Activated CD8-positive, alpha-beta memory T cell treated with anti-CD3 and anti-CD28 coated beads for 36 hours (primary cell): Measurements from ENCODE around the gene RASAL1. TPM values are rescaled to one million over a fixed set of nuclear protein-coding genes. Genes with fewer than 3 reads are reported as not detected.

ENCODE experiments used
- CTCF ChIA-PET: fragments of 350-600 bp; sonication (Branson Sonifier 250); formaldehyde crosslinking; loops from one replicate; lab custom pipeline; 2021; ENCODE audit warnings: antibody characterized with exemption; lab: Charles Lee
- POLR2A ChIA-PET: fragments of 350-600 bp; sonication (Branson Sonifier 250); formaldehyde crosslinking; loops from one replicate; lab custom pipeline; 2021; ENCODE audit warnings: antibody characterized with exemption; lab: Charles Lee
- total RNA-seq, 2 experiments: library from RNA; stranded (reverse); gene quantifications; one replicate each; pipeline ENCODE4 v1.2.3, GENCODE V29; 2021

The RASAL1 gene
- total RNA-seq, 2 experiments from 2014 or later, result 0.19 TPM

- POLR2A ChIA-PET, result no interaction called here
- CTCF ChIA-PET, result no interaction called here
Observed at GRCh38 chr12:113111247-113111646, 24.3 kb downstream of the RASAL1 start.

- POLR2A ChIA-PET, result interaction anchor here (0.6 kb wide), 1 partner anchor 64 kb away, joined by 4 read pairs; no protein-coding TSS in a partner anchor
- CTCF ChIA-PET, result no interaction called here
Observed at GRCh38 chr12:113109872-113110599, 25.5 kb downstream of the RASAL1 start.

- CTCF ChIA-PET, result no interaction called here
- POLR2A ChIA-PET, result interaction anchor here (0.6 kb wide), 1 partner anchor 64 kb away, joined by 4 read pairs; no protein-coding TSS in a partner anchor
Observed at GRCh38 chr12:113109360-113109759, 26.2 kb downstream of the RASAL1 start.

- CTCF ChIA-PET, result no interaction called here
- POLR2A ChIA-PET, result interaction anchor here (0.7 kb wide), 1 partner anchor 47 kb away, joined by 4 read pairs; no protein-coding TSS in a partner anchor
Observed at GRCh38 chr12:113108308-113108707, 27.3 kb downstream of the RASAL1 start.

GRCh38 chr12:113106361-113106760 lies 29.2 kb downstream of the RASAL1 start:
- CTCF ChIA-PET, result interaction anchor here (1.1 kb wide), 1 partner anchor 68 kb away, joined by 3 read pairs; no protein-coding TSS in a partner anchor
- POLR2A ChIA-PET, result no interaction called here

GRCh38 chr12:113105606-113106271 lies 29.8 kb downstream of the RASAL1 start:
- CTCF ChIA-PET, result no interaction called here
- POLR2A ChIA-PET, result no interaction called here

GRCh38 chr12:113104953-113105510 lies 30.5 kb downstream of the RASAL1 start:
- ChIA-PET CTCF (interaction anchor here (0.7 to 0.8 kb wide), 2 partner anchors 13 to 123 kb away, joined by 3 read pairs; no protein-coding TSS in a partner anchor), POLR2A (no interaction called here)

- CTCF ChIA-PET, result interaction anchor here (0.8 to 1.4 kb wide), 3 partner anchors 12 to 111 kb away, joined by 3 read pairs; no protein-coding TSS in a partner anchor
- POLR2A ChIA-PET, result interaction anchor here (0.8 kb wide), 1 partner anchor 81 kb away, joined by 3 read pairs; the partner anchor contains the start of genes DDX54 and RITA1
Observed at GRCh38 chr12:113103756-113104450, 31.7 kb downstream of the RASAL1 start.

- ChIA-PET CTCF (interaction anchor here (1.4 kb wide), 2 partner anchors 109 to 110 kb away, joined by 3 to 4 read pairs; no protein-coding TSS in a partner anchor), POLR2A (no interaction called here)
Observed at GRCh38 chr12:113102811-113103210, 32.8 kb downstream of the RASAL1 start.

- CTCF ChIA-PET, result interaction anchor here (1.4 kb wide), 2 partner anchors 53 to 109 kb away, joined by 4 to 5 read pairs; no protein-coding TSS in a partner anchor
- POLR2A ChIA-PET, result interaction anchor here (0.6 kb wide), 1 partner anchor 36 kb away, joined by 3 read pairs; no protein-coding TSS in a partner anchor
Observed at GRCh38 chr12:113101751-113102150, 33.8 kb downstream of the RASAL1 start.

GRCh38 chr12:113099764-113100163 lies 35.8 kb downstream of the RASAL1 start:
- POLR2A ChIA-PET, result no interaction called here
- CTCF ChIA-PET, result interaction anchor here (0.5 to 2.5 kb wide), 5 partner anchors 11 to 267 kb away, joined by 3 to 22 read pairs (median 6); no protein-coding TSS in a partner anchor

GRCh38 chr12:113099364-113099763 lies 36.2 kb downstream of the RASAL1 start:
- ChIA-PET POLR2A (no interaction called here), CTCF (interaction anchor here (0.9 to 2.5 kb wide), 5 partner anchors 9 to 49 kb away, joined by 3 to 22 read pairs (median 6); no protein-coding TSS in a partner anchor)

- ChIA-PET CTCF (interaction anchor here (0.7 to 2.5 kb wide), 10 partner anchors 8 to 94 kb away, joined by 3 to 22 read pairs (median 4); no protein-coding TSS in a partner anchor), POLR2A (no interaction called here)
Observed at GRCh38 chr12:113098441-113099028, 37.0 kb downstream of the RASAL1 start.

GRCh38 chr12:113097716-113098440 lies 37.7 kb downstream of the RASAL1 start:
- ChIA-PET POLR2A (no interaction called here), CTCF (interaction anchor here (0.7 to 2.5 kb wide), 10 partner anchors 8 to 94 kb away, joined by 3 to 22 read pairs (median 4); no protein-coding TSS in a partner anchor)

GRCh38 chr12:113096675-113097461 lies 38.7 kb downstream of the RASAL1 start:
- CTCF ChIA-PET, result interaction anchor here (0.6 to 1.6 kb wide), 2 partner anchors 48 to 61 kb away, joined by 3 to 7 read pairs; no protein-coding TSS in a partner anchor

GRCh38 chr12:113095405-113095804 lies 40.2 kb downstream of the RASAL1 start:
- ChIA-PET POLR2A (no interaction called here), CTCF (interaction anchor here (1.6 kb wide), 1 partner anchor 47 kb away, joined by 7 read pairs; no protein-coding TSS in a partner anchor)

More at GRCh38 chr12:113096675-113097461, 38.7 kb downstream of the RASAL1 start:
- POLR2A ChIA-PET, result no interaction called here

- CTCF ChIA-PET, result no interaction called here
- POLR2A ChIA-PET, result no interaction called here
Observed at GRCh38 chr12:113094738-113095137, 40.8 kb downstream of the RASAL1 start.
